H1 (cell line): ENCODE measurements around the gene FICD. TPM values are rescaled to one million over a fixed set of nuclear protein-coding genes. Genes with fewer than 3 reads are reported as not detected.

Experiments used
- CTCF ChIA-PET: fragments of 300-600 bp; sonication (Branson Sonifier 250); formaldehyde crosslinking; loops from one replicate; lab custom pipeline; 2021; ENCODE audit not compliant: partially characterized antibody; lab: Charles Lee
- POLR2A ChIA-PET: fragments of 300-600 bp; sonication (Branson Sonifier 250); formaldehyde crosslinking; loops from one replicate; lab custom pipeline; 2021; ENCODE audit warnings: inconsistent platforms; ENCODE audit not compliant: partially characterized antibody; lab: Charles Lee
- DNase-seq, 2 experiments: peaks; one replicate each; pipeline versions ENCODE4 v3.0.0 to v3.0.0-alpha.2; 2010 to 2022; ENCODE audit warnings: low spot score in 2 of 2, low read depth in 1 of 2, mixed read lengths in 1 of 2
- FAIRE-seq: peaks from 2 replicates; lab custom pipeline; 2011; peaks lifted over from hg19 to GRCh38; lab: Jason Lieb, UNC
- H2AFZ ChIP-seq: 2 replicates; pipeline ENCODE4 v1.8.1; 2012; ENCODE audit warnings: low read length, inconsistent platforms
- H2AK5ac ChIP-seq: 2 replicates; pipeline ENCODE4 v1.6.1; 2013; ENCODE audit warnings: low read depth, low read length
- H2BK120ac ChIP-seq: replicated peaks from 2 replicates; pipeline ENCODE3; 2013; ENCODE audit warnings: low read depth, low read length, inconsistent platforms
- H2BK12ac ChIP-seq: 2 replicates; pipeline ENCODE4 v1.6.1; 2013; ENCODE audit warnings: low read depth, low read length
- H2BK15ac ChIP-seq: 2 replicates; pipeline ENCODE4 v1.6.1; 2013; ENCODE audit warnings: low read length
- H2BK20ac ChIP-seq: 2 replicates; pipeline ENCODE4 v1.6.1; 2013; ENCODE audit warnings: low read length
- H2BK5ac ChIP-seq: 2 replicates; pipeline ENCODE4 v1.6.1; 2013; ENCODE audit warnings: low read depth, low read length
- H3K14ac ChIP-seq: 2 replicates; pipeline ENCODE4 v1.6.1; 2013; ENCODE audit warnings: inconsistent platforms; ENCODE audit not compliant: insufficient read length
- H3K18ac ChIP-seq: 2 replicates; pipeline ENCODE4 v1.6.1; 2013; ENCODE audit warnings: low read length; ENCODE audit errors: extremely low read depth
- H3K23ac ChIP-seq: 2 replicates; pipeline ENCODE4 v1.6.1; 2013; ENCODE audit warnings: inconsistent platforms; ENCODE audit not compliant: insufficient read length
- H3K23me2 ChIP-seq: 2 replicates; pipeline ENCODE4 v1.6.1; 2013; ENCODE audit warnings: low read depth, low read length
- H3K27ac ChIP-seq: 2 replicates; pipeline ENCODE4 v1.6.1; 2011; ENCODE audit warnings: low read depth, low read length, inconsistent platforms
- H3K27me3 ChIP-seq, 4 experiments: replicated peaks in 1 of 4; 1 replicate in 1 of 4; 2 replicates in 3 of 4; pipeline versions ENCODE4 v1.6.1 to v1.8.1; 2011 to 2013; ENCODE audit warnings: low read length in 3 of 4, mild to moderate bottlenecking in 3 of 4, inconsistent platforms in 2 of 4, mixed read lengths in 2 of 4, moderate library complexity in 1 of 4; ENCODE audit not compliant: control insufficient read depth in 3 of 4, insufficient read depth in 3 of 4; ENCODE audit errors: extremely low read depth in 1 of 4
- H3K36me3 ChIP-seq, 4 experiments: 2 replicates each; pipeline versions ENCODE4 v1.6.1 to v1.8.1; 2011 to 2013; ENCODE audit warnings: mild to moderate bottlenecking in 4 of 4, low read length in 3 of 4, moderate library complexity in 2 of 4, control low read depth in 1 of 4, inconsistent platforms in 1 of 4; ENCODE audit not compliant: insufficient read depth in 4 of 4, control insufficient read depth in 2 of 4
- H3K4ac ChIP-seq: replicated peaks from 2 replicates; pipeline ENCODE3; 2013; ENCODE audit warnings: low read length, low read depth, mixed read lengths, inconsistent platforms; ENCODE audit not compliant: insufficient read length
- H3K4me1 ChIP-seq, 4 experiments: replicated peaks in 1 of 4; 1 replicate in 1 of 4; 2 replicates in 3 of 4; pipeline versions ENCODE4 v1.6.1 to v1.8.1; 2011 to 2013; ENCODE audit warnings: low read length in 3 of 4, inconsistent platforms in 2 of 4, mixed read lengths in 1 of 4; ENCODE audit not compliant: insufficient read depth in 4 of 4, control insufficient read depth in 3 of 4
- H3K4me2 ChIP-seq, 2 experiments: 2 replicates each; pipeline versions ENCODE4 v1.6.1 to v1.8.1; 2011 to 2013; ENCODE audit warnings: low read depth in 2 of 2, low read length in 2 of 2, control low read depth in 1 of 2, inconsistent platforms in 1 of 2, mild to moderate bottlenecking in 1 of 2; ENCODE audit not compliant: insufficient read depth in 1 of 2
- H3K4me3 ChIP-seq, 4 experiments: fragments of 200-600, 300-600 bp in 1 of 4; sonication (generic), shearing (Covaris generic), sonication (Bioruptor Twin) in 1 of 4; 2 replicates each; pipeline versions ENCODE4 v1.5.1 to v1.8.1; 2011 to 2016; ENCODE audit warnings: low read length in 4 of 4, low read depth in 3 of 4, control low read depth in 2 of 4, inconsistent platforms in 2 of 4, mild to moderate bottlenecking in 2 of 4, mixed read lengths in 1 of 4, moderate library complexity in 1 of 4; ENCODE audit not compliant: insufficient read depth in 2 of 4; ENCODE audit errors: extremely low read depth in 1 of 4
- H3K56ac ChIP-seq: replicated peaks from 2 replicates; pipeline ENCODE3; 2013; ENCODE audit warnings: low read depth, mild to moderate bottlenecking, mixed read lengths, low read length, inconsistent platforms; ENCODE audit not compliant: insufficient read length
- H3K79me1 ChIP-seq: 2 replicates; pipeline ENCODE4 v1.6.1; 2013; ENCODE audit warnings: low read depth, low read length, control low read depth
- H3K79me2 ChIP-seq, 2 experiments: 2 replicates each; pipeline versions ENCODE4 v1.6.1 to v1.8.1; 2012 to 2013; ENCODE audit warnings: low read length in 2 of 2, mild to moderate bottlenecking in 2 of 2, inconsistent platforms in 1 of 2; ENCODE audit not compliant: insufficient read depth in 2 of 2, control insufficient read depth in 1 of 2
- H3K9ac ChIP-seq, 4 experiments: replicated peaks in 1 of 4; 1 replicate in 1 of 4; 2 replicates in 3 of 4; pipeline versions ENCODE4 v1.6.1 to v1.8.1; 2011 to 2013; ENCODE audit warnings: low read depth in 3 of 4, low read length in 3 of 4, control low read depth in 2 of 4, mild to moderate bottlenecking in 2 of 4, moderate library complexity in 2 of 4, inconsistent platforms in 1 of 4; ENCODE audit errors: extremely low read depth in 1 of 4
- H3K9me3 ChIP-seq, 2 experiments: 2 replicates each; pipeline versions ENCODE4 v1.6.1 to v1.8.1; 2012 to 2013; ENCODE audit warnings: mild to moderate bottlenecking in 2 of 2, moderate library complexity in 2 of 2, control low read depth in 1 of 2, inconsistent platforms in 1 of 2, low read depth in 1 of 2, low read length in 1 of 2, mixed read lengths in 1 of 2; ENCODE audit not compliant: insufficient read depth in 2 of 2
- H4K20me1 ChIP-seq, 2 experiments: replicated peaks in 1 of 2; 2 replicates each; pipeline versions ENCODE3 to v1.8.1; 2011 to 2013; ENCODE audit warnings: inconsistent platforms in 2 of 2, low read length in 2 of 2, mild to moderate bottlenecking in 1 of 2; ENCODE audit not compliant: insufficient read depth in 2 of 2, control insufficient read depth in 1 of 2
- H4K5ac ChIP-seq: 2 replicates; pipeline ENCODE4 v1.6.1; 2013; ENCODE audit warnings: low read length, low read depth, mixed read lengths, inconsistent platforms; ENCODE audit not compliant: insufficient read length
- H4K8ac ChIP-seq: 2 replicates; pipeline ENCODE4 v1.8.0; 2013; ENCODE audit warnings: mild to moderate bottlenecking, moderate library complexity, low read length, inconsistent platforms; ENCODE audit not compliant: insufficient read depth; ENCODE audit errors: extremely low read depth
- H4K91ac ChIP-seq: replicated peaks from 2 replicates; pipeline ENCODE3; 2013; ENCODE audit warnings: low read length, mixed read lengths, inconsistent platforms; ENCODE audit not compliant: insufficient read length
- BCL11A ChIP-seq, 2 experiments: IDR thresholded peaks; one replicate each; pipeline ENCODE4 v1.6.1; 2011; ENCODE audit warnings: low read depth in 2 of 2, low read length in 2 of 2, mild to moderate bottlenecking in 2 of 2
- FOSL1 ChIP-seq: IDR thresholded peaks from 2 replicates; pipeline ENCODE4 v1.6.1; 2011; ENCODE audit warnings: mild to moderate bottlenecking, low read depth, low read length, moderate library complexity; ENCODE audit not compliant: insufficient read depth
- HDAC2 ChIP-seq, 2 experiments: fragments of 300-600 bp in 1 of 2; sonication (generic) in 1 of 2; IDR thresholded peaks; 2 replicates each; pipeline ENCODE4 v1.6.1; 2011 to 2012; ENCODE audit warnings: low read depth in 2 of 2, low read length in 2 of 2, mild to moderate bottlenecking in 2 of 2, moderate library complexity in 2 of 2, borderline replicate concordance in 1 of 2, inconsistent platforms in 1 of 2
- KDM5A ChIP-seq: fragments of 200-600 bp; IDR thresholded peaks from 2 replicates; pipeline ENCODE4 v1.7.1; 2012; ENCODE audit warnings: mild to moderate bottlenecking, low read length, inconsistent platforms, mixed read lengths
- MAFK ChIP-seq: IDR thresholded peaks from 2 replicates; pipeline ENCODE4 v1.6.1; 2012; ENCODE audit warnings: low read depth, mild to moderate bottlenecking, improper control_type of control experiment, low read length
- NANOG ChIP-seq: IDR thresholded peaks from 2 replicates; pipeline ENCODE4 v1.6.1; 2011; ENCODE audit warnings: low read length, low read depth, mild to moderate bottlenecking, inconsistent platforms; ENCODE audit not compliant: insufficient read depth, poor library complexity, severe bottlenecking
- RXRA ChIP-seq: IDR thresholded peaks from 2 replicates; pipeline ENCODE4 v1.6.1; 2011; ENCODE audit warnings: low read depth, mild to moderate bottlenecking, low read length, moderate library complexity; ENCODE audit not compliant: insufficient read depth
- SIX5 ChIP-seq: IDR thresholded peaks from 2 replicates; pipeline ENCODE4 v1.6.1; 2011; ENCODE audit warnings: mild to moderate bottlenecking, low read depth, low read length
- SRF ChIP-seq: IDR thresholded peaks from 2 replicates; pipeline ENCODE4 v1.6.1; 2011; ENCODE audit warnings: mild to moderate bottlenecking, low read depth, low read length, moderate library complexity
- WGBS, 2 experiments: shearing (Covaris generic) in 1 of 2; methylation state at CpG; one replicate each; pipeline versions ENCODE4 v1.1.6 to v1.1.7; 2013 to 2015; ENCODE audit warnings: low lambda C conversion rate in 2 of 2, mixed read lengths in 2 of 2, inconsistent platforms in 1 of 2, low coverage in 1 of 2, missing lambda C conversion rate in 1 of 2; ENCODE audit not compliant: insufficient replicate concordance in 2 of 2, insufficient coverage in 1 of 2, insufficient read length in 1 of 2; ENCODE audit errors: extremely low coverage in 1 of 2, missing lambda C conversion rate in 1 of 2; 5-methylcytosine and 5-hydroxymethylcytosine counted together
- polyA plus RNA-seq, 7 experiments: library from polyadenylated mRNA; depleted of rRNA in 3 of 7; stranded (reverse) in 5 of 7; unstranded in 2 of 7; fragments of >200 nt in 5 of 7; fragments of 200-250 nt in 2 of 7; gene quantifications; 1 replicate in 5 of 7; 2 replicates in 1 of 7; 4 replicates in 1 of 7; pipeline versions ENCODE4 v1.2.1 to v1.2.3, GENCODE V29; 2011 to 2013; ENCODE audit warnings: missing spikeins in 2 of 7, mixed read lengths in 2 of 7
- total RNA-seq: library from RNA; stranded (reverse); fragmentation: NEBNext Ultra II Directional; extraction: Animal tissue kit (Norgen Biotek cat#: 25700); gene quantifications from 2 replicates; pipeline ENCODE4 v1.2.1, GENCODE V29; 2021
- TF ChIP-seq, protein P1 (sequence below): IDR thresholded peaks from 2 replicates; pipeline ENCODE4 v1.6.1; 2011; ENCODE audit warnings: low read depth, mild to moderate bottlenecking, low read length; ENCODE audit not compliant: insufficient read depth

FICD gene
- total and polyA plus RNA-seq, 2 of the 8 experiments (the other 6 are each of a cell fraction or from before 2014, with no cell fraction given): 2.2 to 6.0 TPM

DNA sequence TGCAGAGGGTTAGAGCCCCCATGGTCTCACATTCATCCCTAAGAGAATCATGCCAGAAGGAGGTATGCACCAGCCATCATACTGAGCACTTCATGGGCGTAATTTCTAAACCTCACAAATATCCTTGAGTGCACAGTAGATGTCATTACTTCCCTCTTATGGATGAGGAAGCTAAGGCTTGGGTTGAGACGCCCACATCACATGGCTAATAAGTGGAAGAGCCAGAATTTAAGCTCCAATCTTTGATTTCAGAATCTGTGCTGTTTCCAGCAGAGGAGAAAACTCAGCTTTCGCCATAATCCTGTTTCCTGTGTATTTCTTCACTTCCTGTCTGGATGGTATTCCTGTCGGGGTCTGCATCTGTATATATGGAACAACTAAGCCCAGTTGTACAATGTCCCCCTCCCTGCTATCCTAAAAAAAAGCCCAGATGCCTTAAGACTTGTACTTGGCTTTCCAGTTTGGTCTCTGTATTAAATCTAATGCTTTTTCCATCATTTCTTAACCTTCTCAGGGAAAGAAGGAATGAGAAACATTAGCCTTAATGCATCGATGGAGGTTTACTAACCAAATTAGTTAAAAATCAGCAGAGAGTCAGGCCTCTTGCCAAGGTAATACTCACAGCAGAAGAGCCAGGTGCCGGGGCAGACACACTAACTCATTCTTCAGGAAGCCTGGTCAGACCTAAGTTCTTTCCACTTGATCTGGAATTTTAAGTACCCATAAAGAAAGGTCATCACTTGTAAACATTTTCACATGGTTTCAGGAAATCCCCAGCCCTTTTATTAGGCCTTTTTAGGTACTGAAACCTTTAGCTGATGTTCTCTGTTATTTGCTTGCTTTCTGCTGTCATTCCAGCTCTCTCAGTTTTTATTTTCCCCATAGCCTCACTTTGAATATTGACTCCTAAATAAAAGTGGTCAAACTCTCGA lies 52.6 kb downstream of the FICD start:
- no peak overlapping the region for H2BK20ac ChIP-seq
- no peak overlapping the region for H3K27ac ChIP-seq
- H3K14ac ChIP-seq: no peak overlapping the region
- H2BK12ac ChIP-seq: no peak overlapping the region
- peaks cover 24 to 55% (median 47%) of the 10 kb centered on the region in 4 experiments for H3K36me3 ChIP-seq
- H2AFZ ChIP-seq: no peak overlapping the region
- H2AK5ac ChIP-seq: no peak overlapping the region
- ChIA-PET POLR2A (interaction anchor here (1.0 to 2.8 kb wide), 6 partner anchors 37 to 55 kb away, joined by 3 to 12 read pairs (median 5); no protein-coding TSS in a partner anchor), CTCF (interaction anchor here (1.0 to 24.3 kb wide), 6 partner anchors 10 to 237 kb away, joined by 3 to 523 read pairs (median 5); no protein-coding TSS in a partner anchor)
- H3K56ac ChIP-seq: no peak overlapping the region
- H4K5ac ChIP-seq: no peak overlapping the region
- H2BK5ac ChIP-seq: no peak overlapping the region
- H3K4ac ChIP-seq: no peak overlapping the region
- no peak overlapping the region for H3K18ac ChIP-seq
- H2BK15ac ChIP-seq: no peak overlapping the region
- H3K23me2 ChIP-seq: peaks cover 5% of the 10 kb centered on the region; the same call in 1 of the 2 replicates
- 89% methylated on average over 7 of the region's 7 CpGs; no CpG with 5 or more reads in 1 of the 2 experiments for WGBS, 2 experiments
- FAIRE-seq (no peak), DNase-seq (no peak)
- peaks cover 0 to 13% of the 10 kb centered on the region in 2 experiments; a peak in 3 of 4 replicates for H3K79me2 ChIP-seq
- H2BK120ac ChIP-seq: no peak overlapping the region
- H3K27me3 ChIP-seq: no peaks in the 10 kb centered on the region
- no peaks in the 10 kb centered on the region for H3K79me1 ChIP-seq
- H3K9ac ChIP-seq: no peak overlapping the region
- no peak overlapping the region for H3K23ac ChIP-seq
- H4K91ac ChIP-seq: no peak overlapping the region
- no peaks in the 10 kb centered on the region for H3K4me1 ChIP-seq
- no peaks in the 10 kb centered on the region for H3K9me3 ChIP-seq
- H4K8ac ChIP-seq: no peak overlapping the region
- H3K4me2 ChIP-seq: no peak overlapping the region
- H4K20me1 ChIP-seq: peaks cover 0 to 4% of the 10 kb centered on the region in 2 experiments
- H3K4me3 ChIP-seq: no peak overlapping the region
- no peak for TF ChIP-seq SRF
- TF ChIP-seq MAFK: no peak
- TF ChIP-seq FOSL1: no peak
- no peak for TF ChIP-seq BCL11A (IDR thresholded peaks at IDR 0.05; ENCODE audit: low read depth in 2 of 2, low read length in 2 of 2)
- TF ChIP-seq RXRA: no peak
- TF ChIP-seq KDM5A: no peak
- no peak for TF ChIP-seq SIX5
- TF ChIP-seq HDAC2 (IDR thresholded peaks at IDR 0.05; ENCODE audit: borderline replicate concordance in 1 of 2, low read depth in 2 of 2, low read length in 2 of 2): no peak
- TF ChIP-seq, protein P1, sequence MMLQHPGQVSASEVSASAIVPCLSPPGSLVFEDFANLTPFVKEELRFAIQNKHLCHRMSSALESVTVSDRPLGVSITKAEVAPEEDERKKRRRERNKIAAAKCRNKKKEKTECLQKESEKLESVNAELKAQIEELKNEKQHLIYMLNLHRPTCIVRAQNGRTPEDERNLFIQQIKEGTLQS: no peak
- TF ChIP-seq NANOG: no peak
